Progenitor cell of endocrine pancreas (in vitro differentiated cells): ENCODE results near the gene CFAP161. TPM values are rescaled to one million over a fixed set of nuclear protein-coding genes. Genes with fewer than 3 reads are reported as not detected.

Experiments used
- DNase-seq: peaks from one replicate; pipeline ENCODE4 v3.0.0; 2021; ENCODE audit warnings: low spot score; ENCODE audit not compliant: unreplicated experiment
- H3K27ac Mint-ChIP-seq: 2 replicates; pipeline ENCODE4 v1.8.0; 2021; ENCODE audit warnings: mild to moderate bottlenecking, moderate library complexity, mixed read lengths
- H3K27me3 Mint-ChIP-seq: 2 replicates; pipeline ENCODE4 v1.8.0; 2021; ENCODE audit warnings: mixed read lengths
- H3K36me3 Mint-ChIP-seq: 2 replicates; pipeline ENCODE4 v1.8.0; 2022; ENCODE audit warnings: mixed read lengths; ENCODE audit not compliant: insufficient read depth
- H3K4me1 Mint-ChIP-seq: 2 replicates; pipeline ENCODE4 v1.8.0; 2021; ENCODE audit warnings: low read depth, mixed read lengths
- H3K4me3 Mint-ChIP-seq: 2 replicates; pipeline ENCODE4 v1.8.0; 2021; ENCODE audit warnings: low read depth, mild to moderate bottlenecking, moderate library complexity, mixed read lengths
- H3K9me3 Mint-ChIP-seq: 2 replicates; pipeline ENCODE4 v1.8.0; 2021; ENCODE audit warnings: low read depth, mixed read lengths
- total RNA-seq: library from RNA; stranded (reverse); gene quantifications from 2 replicates; pipeline ENCODE4 v1.2.1, GENCODE V29; 2021
- TF ChIP-seq, protein P1 (sequence below): fragments of 200-600 bp; sonication (generic); IDR thresholded peaks from one replicate; pipeline ENCODE4 v1.5.0; 2021; ENCODE audit warnings: antibody characterized with exemption, mild to moderate bottlenecking; ENCODE audit not compliant: unreplicated experiment

The CFAP161 gene
- total RNA-seq, 1 donor from 2014 or later = not detected

GRCh38 chr15:81183439-81183775 lies 49.3 kb downstream of the CFAP161 start:
- Mint-ChIP-seq H3K9me3 (no peaks in the 10 kb centered on the region), H3K27me3 (peaks cover 42% of the 10 kb centered on the region), H3K36me3 (no peaks in the 10 kb centered on the region), H3K4me3 (no peak overlapping the region), H3K4me1 (no peaks in the 10 kb centered on the region), H3K27ac (no peak overlapping the region)
- no peak for DNase-seq
- TF ChIP-seq, protein P1, sequence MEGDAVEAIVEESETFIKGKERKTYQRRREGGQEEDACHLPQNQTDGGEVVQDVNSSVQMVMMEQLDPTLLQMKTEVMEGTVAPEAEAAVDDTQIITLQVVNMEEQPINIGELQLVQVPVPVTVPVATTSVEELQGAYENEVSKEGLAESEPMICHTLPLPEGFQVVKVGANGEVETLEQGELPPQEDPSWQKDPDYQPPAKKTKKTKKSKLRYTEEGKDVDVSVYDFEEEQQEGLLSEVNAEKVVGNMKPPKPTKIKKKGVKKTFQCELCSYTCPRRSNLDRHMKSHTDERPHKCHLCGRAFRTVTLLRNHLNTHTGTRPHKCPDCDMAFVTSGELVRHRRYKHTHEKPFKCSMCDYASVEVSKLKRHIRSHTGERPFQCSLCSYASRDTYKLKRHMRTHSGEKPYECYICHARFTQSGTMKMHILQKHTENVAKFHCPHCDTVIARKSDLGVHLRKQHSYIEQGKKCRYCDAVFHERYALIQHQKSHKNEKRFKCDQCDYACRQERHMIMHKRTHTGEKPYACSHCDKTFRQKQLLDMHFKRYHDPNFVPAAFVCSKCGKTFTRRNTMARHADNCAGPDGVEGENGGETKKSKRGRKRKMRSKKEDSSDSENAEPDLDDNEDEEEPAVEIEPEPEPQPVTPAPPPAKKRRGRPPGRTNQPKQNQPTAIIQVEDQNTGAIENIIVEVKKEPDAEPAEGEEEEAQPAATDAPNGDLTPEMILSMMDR = no peak

DNA sequence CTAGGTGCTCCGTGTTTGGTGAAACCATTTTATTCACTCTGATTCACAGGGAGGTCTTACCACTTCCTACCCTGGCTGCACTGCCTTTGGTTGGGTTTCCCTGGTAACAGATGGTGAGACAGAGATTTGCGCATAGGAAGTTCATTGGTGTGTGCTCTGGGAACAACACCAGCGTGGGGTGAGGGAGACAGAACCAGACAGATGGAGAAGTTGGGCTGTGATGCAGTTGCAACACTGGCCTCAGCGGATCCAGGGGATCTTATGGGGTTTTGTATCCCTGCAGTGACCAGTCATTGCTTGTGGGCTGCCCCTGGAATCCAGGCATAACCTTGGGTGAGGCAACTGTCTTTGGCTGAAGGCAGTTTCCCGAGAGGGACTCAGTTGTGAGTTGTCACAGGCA lies 50.1 kb downstream of the CFAP161 start:
- Mint-ChIP-seq H3K4me1 (no peaks in the 10 kb centered on the region), H3K27me3 (peaks cover 42% of the 10 kb centered on the region)

GRCh38 chr15:81185631-81186295 lies 51.7 kb downstream of the CFAP161 start:
- no peak for DNase-seq
- Mint-ChIP-seq H3K4me3 (no peak overlapping the region), H3K4me1 (no peaks in the 10 kb centered on the region), H3K36me3 (no peaks in the 10 kb centered on the region), H3K27ac (no peak overlapping the region), H3K27me3 (peaks cover 39% of the 10 kb centered on the region), H3K9me3 (no peaks in the 10 kb centered on the region)
- TF ChIP-seq, protein P1 = no peak

More for the DNA sequence above, 50.1 kb downstream of the CFAP161 start:
- H3K27ac Mint-ChIP-seq = no peak overlapping the region
- H3K4me3 Mint-ChIP-seq = no peak overlapping the region
- no peaks in the 10 kb centered on the region for H3K36me3 Mint-ChIP-seq
- no peaks in the 10 kb centered on the region for H3K9me3 Mint-ChIP-seq
- TF ChIP-seq, protein P1 = no peak
- no peak for DNase-seq

- Mint-ChIP-seq H3K4me1 (no peaks in the 10 kb centered on the region), H3K27ac (no peak overlapping the region), H3K4me3 (no peak overlapping the region), H3K27me3 (peaks cover 20% of the 10 kb centered on the region), H3K36me3 (no peaks in the 10 kb centered on the region), H3K9me3 (no peaks in the 10 kb centered on the region)
- DNase-seq = no peak
- TF ChIP-seq, protein P1 = no peak
Observed at GRCh38 chr15:81188354-81188753, 54.3 kb downstream of the CFAP161 start.

GRCh38 chr15:81189583-81190283 lies 55.7 kb downstream of the CFAP161 start:
- H3K9me3 Mint-ChIP-seq = no peaks in the 10 kb centered on the region
- H3K4me1 Mint-ChIP-seq = no peaks in the 10 kb centered on the region
- H3K27ac Mint-ChIP-seq = no peak overlapping the region
- no peak for DNase-seq
- no peaks in the 10 kb centered on the region for H3K36me3 Mint-ChIP-seq
- TF ChIP-seq, protein P1 = no peak
- peaks cover 12% of the 10 kb centered on the region for H3K27me3 Mint-ChIP-seq
- no peak overlapping the region for H3K4me3 Mint-ChIP-seq
